ENCODE data around the gene PCDH19.

DNA sequence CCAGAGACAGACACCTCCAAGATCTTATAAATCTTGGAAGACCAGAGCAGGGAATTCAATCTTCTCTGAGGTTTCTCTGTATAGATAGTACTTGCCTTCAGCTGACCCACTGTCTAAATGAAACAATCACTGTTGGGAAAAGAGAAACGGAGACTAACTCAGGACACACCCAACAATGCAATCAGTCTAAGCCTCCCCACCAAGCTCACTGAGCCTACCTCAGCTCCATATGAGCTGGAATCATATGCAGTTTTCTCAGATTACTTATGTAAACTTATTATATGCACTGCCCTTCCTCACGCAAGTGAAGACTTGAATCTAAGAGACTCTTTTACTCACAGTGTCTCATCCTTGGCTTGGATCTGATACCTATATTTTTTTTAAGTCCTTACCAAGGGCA is 110.5 kb downstream of the PCDH19 start:
- TF ChIP-seq JUND (IDR thresholded peaks at IDR 0.05) (no peak), POLR2AphosphoS5 (IDR thresholded peaks at IDR 0.05; ENCODE audit: low read depth, low read length) (no peak), YY1 (IDR thresholded peaks at IDR 0.05; ENCODE audit: low read depth) (no peak), FOSL2 (IDR thresholded peaks at IDR 0.05; ENCODE audit: borderline replicate concordance, low read depth) (no peak), RAD21 (IDR thresholded peaks at IDR 0.05; ENCODE audit: low read length) (no peak)
- TF ChIP-seq, protein P1, sequence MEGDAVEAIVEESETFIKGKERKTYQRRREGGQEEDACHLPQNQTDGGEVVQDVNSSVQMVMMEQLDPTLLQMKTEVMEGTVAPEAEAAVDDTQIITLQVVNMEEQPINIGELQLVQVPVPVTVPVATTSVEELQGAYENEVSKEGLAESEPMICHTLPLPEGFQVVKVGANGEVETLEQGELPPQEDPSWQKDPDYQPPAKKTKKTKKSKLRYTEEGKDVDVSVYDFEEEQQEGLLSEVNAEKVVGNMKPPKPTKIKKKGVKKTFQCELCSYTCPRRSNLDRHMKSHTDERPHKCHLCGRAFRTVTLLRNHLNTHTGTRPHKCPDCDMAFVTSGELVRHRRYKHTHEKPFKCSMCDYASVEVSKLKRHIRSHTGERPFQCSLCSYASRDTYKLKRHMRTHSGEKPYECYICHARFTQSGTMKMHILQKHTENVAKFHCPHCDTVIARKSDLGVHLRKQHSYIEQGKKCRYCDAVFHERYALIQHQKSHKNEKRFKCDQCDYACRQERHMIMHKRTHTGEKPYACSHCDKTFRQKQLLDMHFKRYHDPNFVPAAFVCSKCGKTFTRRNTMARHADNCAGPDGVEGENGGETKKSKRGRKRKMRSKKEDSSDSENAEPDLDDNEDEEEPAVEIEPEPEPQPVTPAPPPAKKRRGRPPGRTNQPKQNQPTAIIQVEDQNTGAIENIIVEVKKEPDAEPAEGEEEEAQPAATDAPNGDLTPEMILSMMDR (IDR thresholded peaks at IDR 0.05), result no peak
- TF ChIP-seq, protein P2, sequence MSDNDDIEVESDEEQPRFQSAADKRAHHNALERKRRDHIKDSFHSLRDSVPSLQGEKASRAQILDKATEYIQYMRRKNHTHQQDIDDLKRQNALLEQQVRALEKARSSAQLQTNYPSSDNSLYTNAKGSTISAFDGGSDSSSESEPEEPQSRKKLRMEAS (IDR thresholded peaks at IDR 0.05; ENCODE audit: low read depth), result no peak
